ENCODE data around the gene FOXR1.

- TF ChIP-seq POLR2A (IDR thresholded peaks at IDR 0.05; ENCODE audit: low read depth, low read length) (no peak), POLR2AphosphoS5 (IDR thresholded peaks at IDR 0.05; ENCODE audit: low read depth, low read length) (no peak), TAF1 (IDR thresholded peaks at IDR 0.05; ENCODE audit: borderline replicate concordance, low read depth, low read length) (no peak)
Observed at GRCh38 chr11:119000906-119001305, 29.3 kb downstream of the FOXR1 start.

All from GM12892 (cell line).